ENCODE results near the gene OR2AG2. TPM values are rescaled to one million over a fixed set of nuclear protein-coding genes. Genes with fewer than 3 reads are reported as not detected.
A peak's percentile ranks its signal among the peaks of the same experiment; 100 is the strongest.

The OR2AG2 gene
- total and polyA plus RNA-seq, 2 donors (not counting 1 experiment from before 2014, with no cell fraction given), result 0.27 TPM; not detected in 1

DNA sequence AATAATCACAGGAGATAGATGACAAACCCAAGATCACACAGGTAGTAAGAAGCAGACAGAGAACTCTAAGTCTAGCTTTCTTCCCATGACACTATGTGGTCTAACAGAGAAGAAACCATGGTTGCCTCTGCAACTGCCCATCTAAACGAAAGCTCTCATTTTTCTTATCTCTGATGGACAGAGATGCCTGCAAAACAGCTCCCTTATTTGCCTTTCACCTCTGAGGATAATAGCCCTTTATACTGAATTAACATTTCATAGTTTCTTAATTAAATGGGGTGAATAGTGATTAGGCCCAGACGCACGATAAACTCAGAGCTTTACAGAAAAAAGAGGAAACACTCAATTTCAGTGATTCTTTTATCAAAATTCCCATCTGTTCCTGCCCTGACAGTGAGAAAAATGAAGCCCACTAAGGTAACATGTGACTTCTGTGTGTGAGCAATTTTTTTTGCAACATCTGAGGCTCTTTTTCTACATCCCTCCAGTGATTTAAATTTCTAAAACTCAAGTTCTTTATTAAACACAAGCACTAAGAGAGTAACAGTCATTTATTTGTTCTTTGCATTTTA, 24.6 kb downstream of the OR2AG2 start:
- Histone ChIP-seq H3K27me3 (replicated peaks in 1 of 4; ENCODE audit: control extremely low read depth in 1 of 4, control insufficient read depth in 3 of 4, insufficient read depth in 4 of 4, low read length in 3 of 4) (no peaks in the 10 kb centered on the region), H3K9me3 (ENCODE audit: control extremely low read depth in 1 of 3, control insufficient read depth in 2 of 3, insufficient read depth in 1 of 3, low read length in 2 of 3) (no peaks in the 10 kb centered on the region), H3K9ac (ENCODE audit: low read length) (peak overlapping the region; percentile 90), H3K4me3 (ENCODE audit: control extremely low read depth in 1 of 5, extremely low read depth in 1 of 5, insufficient read depth in 1 of 5, low read depth in 2 of 5, low read length in 4 of 5) (peak overlapping the region in 2 of 5 experiments; percentile 85 to 95), H4K20me1 (ENCODE audit: control insufficient read depth, insufficient read depth, low read length, poor library complexity, severe bottlenecking) (peaks cover 1% of the 10 kb centered on the region), H3K79me2 (ENCODE audit: control insufficient read depth, insufficient read depth, low read length) (peaks cover 56% of the 10 kb centered on the region), H3K4me2 (replicated peaks; ENCODE audit: low read depth, low read length, poor library complexity, severe bottlenecking) (peak overlapping the region; percentile 86), H2AFZ (ENCODE audit: insufficient read depth, low read depth, low read length, poor library complexity, severe bottlenecking) (peak overlapping the region; percentile 95), H3K36me3 (replicated peaks in 1 of 2; ENCODE audit: control extremely low read depth in 1 of 2, control insufficient read depth in 1 of 2, extremely low read depth in 1 of 2, insufficient read depth in 2 of 2, low read length in 1 of 2) (no peaks in the 10 kb centered on the region), H3K4me1 (ENCODE audit: control insufficient read depth in 2 of 2, insufficient read depth in 2 of 2, low read length in 2 of 2) (peaks cover 43 to 51% of the 10 kb centered on the region in 2 donors), H3K27ac (ENCODE audit: low read length in 2 of 2) (peak overlapping the region; percentile 83 to 95)
- CTCF ChIA-PET, result interaction anchor here (0.7 to 18.2 kb wide), 14 partner anchors 5 to 749 kb away, joined by 3 to 760 read pairs (median 4); partner anchors contain the start of genes ARFIP2, MRPL17, OR2AG2 and TIMM10B
- Mint-ChIP-seq H3K27me3 (no peaks in the 10 kb centered on the region), H3K4me1 (peaks cover 18% of the 10 kb centered on the region), H3K27ac (no peak overlapping the region), H3K9me3 (ENCODE audit: insufficient read depth) (no peaks in the 10 kb centered on the region), H3K4me3 (no peak overlapping the region)
- POLR2A ChIA-PET, result interaction anchor here (0.6 to 1.7 kb wide), 3 partner anchors 8 to 143 kb away, joined by 3 to 9 read pairs (median 5); no protein-coding TSS in a partner anchor
- ATAC-seq (ENCODE audit: low read depth) (no peak), DNase-seq (peak; percentile 30)
- TF ChIP-seq, protein P1, sequence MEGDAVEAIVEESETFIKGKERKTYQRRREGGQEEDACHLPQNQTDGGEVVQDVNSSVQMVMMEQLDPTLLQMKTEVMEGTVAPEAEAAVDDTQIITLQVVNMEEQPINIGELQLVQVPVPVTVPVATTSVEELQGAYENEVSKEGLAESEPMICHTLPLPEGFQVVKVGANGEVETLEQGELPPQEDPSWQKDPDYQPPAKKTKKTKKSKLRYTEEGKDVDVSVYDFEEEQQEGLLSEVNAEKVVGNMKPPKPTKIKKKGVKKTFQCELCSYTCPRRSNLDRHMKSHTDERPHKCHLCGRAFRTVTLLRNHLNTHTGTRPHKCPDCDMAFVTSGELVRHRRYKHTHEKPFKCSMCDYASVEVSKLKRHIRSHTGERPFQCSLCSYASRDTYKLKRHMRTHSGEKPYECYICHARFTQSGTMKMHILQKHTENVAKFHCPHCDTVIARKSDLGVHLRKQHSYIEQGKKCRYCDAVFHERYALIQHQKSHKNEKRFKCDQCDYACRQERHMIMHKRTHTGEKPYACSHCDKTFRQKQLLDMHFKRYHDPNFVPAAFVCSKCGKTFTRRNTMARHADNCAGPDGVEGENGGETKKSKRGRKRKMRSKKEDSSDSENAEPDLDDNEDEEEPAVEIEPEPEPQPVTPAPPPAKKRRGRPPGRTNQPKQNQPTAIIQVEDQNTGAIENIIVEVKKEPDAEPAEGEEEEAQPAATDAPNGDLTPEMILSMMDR (IDR thresholded peaks at IDR 0.05), result no peak
- no peak for TF ChIP-seq EZH2 (IDR thresholded peaks at IDR 0.05; ENCODE audit: borderline replicate concordance, insufficient read depth, low read depth, low read length, poor library complexity, severe bottlenecking)
- intact Hi-C loops (cut with micrococcal nuclease), result loop anchor here (2.0 kb wide), 1 partner anchor 144 kb away; the partner anchor contains the start of genes ILK and RRP8
- WGBS (ENCODE audit: insufficient coverage), result 17% methylated on average over 1 of the region's 3 CpGs

DNA sequence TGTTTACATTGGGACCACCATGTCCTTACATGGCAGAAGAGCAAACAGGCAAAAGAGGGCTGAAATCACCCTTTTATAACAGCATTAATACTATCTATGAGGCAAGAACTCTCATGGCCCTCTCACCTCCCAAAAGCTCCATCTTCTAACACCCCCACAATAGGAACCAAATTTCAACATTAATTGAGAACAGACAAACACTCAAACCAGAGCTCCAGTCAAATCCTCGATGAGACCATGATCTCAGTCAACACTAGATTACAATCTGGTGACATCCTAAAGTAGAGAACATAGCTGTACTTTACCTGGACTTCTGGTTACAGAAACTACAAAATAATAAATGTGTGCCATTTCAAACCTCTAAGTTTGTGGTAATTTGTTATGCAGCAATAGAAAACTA, 25.1 kb downstream of the OR2AG2 start:
- H3K4me2 ChIP-seq (replicated peaks; ENCODE audit: low read depth, low read length, poor library complexity, severe bottlenecking), result peak overlapping the region; percentile 86
- H2AFZ ChIP-seq (ENCODE audit: insufficient read depth, low read depth, low read length, poor library complexity, severe bottlenecking), result peak overlapping the region; percentile 95
- no peak overlapping the region for H3K27ac Mint-ChIP-seq
- ChIA-PET CTCF (interaction anchor here (0.7 to 18.2 kb wide), 14 partner anchors 6 to 750 kb away, joined by 3 to 760 read pairs (median 4); partner anchors contain the start of genes ARFIP2, MRPL17, OR2AG2 and TIMM10B), POLR2A (interaction anchor here (0.6 to 1.7 kb wide), 4 partner anchors 8 to 142 kb away, joined by 3 to 9 read pairs (median 4); partner anchors contain the start of gene MRPL17)
- no peaks in the 10 kb centered on the region for H3K27me3 ChIP-seq (replicated peaks in 1 of 4; ENCODE audit: control extremely low read depth in 1 of 4, control insufficient read depth in 3 of 4, insufficient read depth in 4 of 4, low read length in 3 of 4)
- H3K4me1 ChIP-seq (ENCODE audit: control insufficient read depth in 2 of 2, insufficient read depth in 2 of 2, low read length in 2 of 2), result peaks cover 48 to 56% of the 10 kb centered on the region in 2 donors
- no peak for DNase-seq
- H3K4me3 Mint-ChIP-seq, result no peak overlapping the region
- intact Hi-C loops (cut with micrococcal nuclease), result loop anchor here (1.0 to 2.0 kb wide), 2 partner anchors 11 to 144 kb away; partner anchors contain the start of genes ILK and RRP8
- no peak for ATAC-seq (ENCODE audit: low read depth)
- H3K9me3 ChIP-seq (ENCODE audit: control extremely low read depth in 1 of 3, control insufficient read depth in 2 of 3, insufficient read depth in 1 of 3, low read length in 2 of 3), result no peaks in the 10 kb centered on the region
- H3K27me3 Mint-ChIP-seq, result no peaks in the 10 kb centered on the region
- H3K36me3 ChIP-seq (replicated peaks in 1 of 2; ENCODE audit: control extremely low read depth in 1 of 2, control insufficient read depth in 1 of 2, extremely low read depth in 1 of 2, insufficient read depth in 2 of 2, low read length in 1 of 2), result peaks cover 0 to 2% of the 10 kb centered on the region in 2 experiments
- H3K79me2 ChIP-seq (ENCODE audit: control insufficient read depth, insufficient read depth, low read length), result peaks cover 62% of the 10 kb centered on the region
- H3K9ac ChIP-seq (ENCODE audit: low read length), result peak overlapping the region; percentile 90
- peaks cover 24% of the 10 kb centered on the region for H3K4me1 Mint-ChIP-seq
- no peak for TF ChIP-seq EZH2 (IDR thresholded peaks at IDR 0.05; ENCODE audit: borderline replicate concordance, insufficient read depth, low read depth, low read length, poor library complexity, severe bottlenecking)
- TF ChIP-seq, protein P1 (IDR thresholded peaks at IDR 0.05), result no peak
- H3K9me3 Mint-ChIP-seq (ENCODE audit: insufficient read depth), result no peaks in the 10 kb centered on the region
- 0% methylated on average over 1 of the region's 1 CpG for WGBS (ENCODE audit: insufficient coverage)
- peak overlapping the region; percentile 83 to 95 for H3K27ac ChIP-seq (ENCODE audit: low read length in 2 of 2)
- peak overlapping the region; percentile 54 to 95 (median 80) for H3K4me3 ChIP-seq (ENCODE audit: control extremely low read depth in 1 of 5, extremely low read depth in 1 of 5, insufficient read depth in 1 of 5, low read depth in 2 of 5, low read length in 4 of 5)
- H4K20me1 ChIP-seq (ENCODE audit: control insufficient read depth, insufficient read depth, low read length, poor library complexity, severe bottlenecking), result peaks cover 5% of the 10 kb centered on the region
